Raji (cell line): ENCODE measurements around the gene CASP7.

ENCODE experiments used
- POLR2A ChIP-seq: IDR thresholded peaks from 2 replicates; pipeline ENCODE4 v1.6.1; 2011; ENCODE audit warnings: low read depth, low read length, control low read depth; ENCODE audit not compliant: insufficient read depth

Gene CASP7

DNA sequence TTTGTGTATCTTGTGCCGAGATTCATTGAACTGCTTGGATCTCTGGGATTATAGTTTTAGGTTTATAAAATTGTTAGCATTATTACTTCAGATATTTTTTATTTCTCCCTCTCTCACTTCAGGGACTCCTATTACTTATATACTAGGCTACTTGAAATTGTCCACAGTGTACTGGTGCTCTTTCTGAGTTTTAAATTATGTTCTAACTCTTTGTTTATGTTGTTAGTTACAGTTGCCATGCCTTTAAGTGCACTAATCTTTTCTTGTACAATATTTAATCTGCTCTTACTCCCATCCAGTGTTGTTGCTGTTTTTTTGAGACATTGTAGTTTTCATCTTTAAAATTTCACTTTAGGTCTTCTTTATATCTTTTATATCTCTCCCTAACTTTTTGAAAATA is 84.9 kb downstream of the CASP7 start:
- TF ChIP-seq POLR2A, result no peak

DNA sequence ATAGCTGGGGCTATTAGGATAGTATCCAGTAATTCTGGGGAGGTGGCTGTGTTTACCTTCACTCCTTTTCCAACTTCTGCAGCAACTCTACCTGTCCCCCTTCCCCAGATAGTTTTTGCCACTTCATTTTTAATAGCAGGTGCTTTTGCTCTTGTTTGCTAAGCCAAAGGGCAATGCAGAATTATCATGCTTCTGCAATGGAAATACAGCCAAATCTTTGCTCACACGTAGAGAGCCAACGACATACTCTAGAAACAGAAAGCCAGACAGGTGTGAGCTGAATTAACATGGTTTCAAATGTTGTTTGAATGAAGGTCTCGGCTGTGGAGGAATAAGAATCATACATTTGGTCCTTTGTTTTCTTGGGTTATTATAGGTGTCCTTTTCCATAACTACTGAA is 86.2 kb downstream of the CASP7 start:
- TF ChIP-seq POLR2A, result no peak

DNA sequence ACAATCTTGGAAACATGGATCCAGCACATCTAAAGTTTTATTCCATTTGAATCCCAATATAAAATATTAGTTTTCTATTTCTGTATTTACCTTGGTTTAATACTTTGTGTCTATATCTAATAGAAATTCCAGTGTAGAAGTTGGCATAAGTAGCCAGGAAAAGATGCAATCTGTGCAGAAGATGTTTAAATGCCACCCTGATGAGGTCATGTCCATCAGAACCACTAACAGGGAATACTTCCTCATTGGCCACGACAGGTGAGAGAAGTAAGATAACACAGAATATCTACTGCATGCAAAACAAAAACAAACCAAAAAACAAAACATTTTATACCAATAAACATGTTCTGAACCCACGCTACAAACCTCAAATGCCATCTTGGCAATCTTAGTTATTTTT is 87.5 kb downstream of the CASP7 start:
- no peak for TF ChIP-seq POLR2A

DNA sequence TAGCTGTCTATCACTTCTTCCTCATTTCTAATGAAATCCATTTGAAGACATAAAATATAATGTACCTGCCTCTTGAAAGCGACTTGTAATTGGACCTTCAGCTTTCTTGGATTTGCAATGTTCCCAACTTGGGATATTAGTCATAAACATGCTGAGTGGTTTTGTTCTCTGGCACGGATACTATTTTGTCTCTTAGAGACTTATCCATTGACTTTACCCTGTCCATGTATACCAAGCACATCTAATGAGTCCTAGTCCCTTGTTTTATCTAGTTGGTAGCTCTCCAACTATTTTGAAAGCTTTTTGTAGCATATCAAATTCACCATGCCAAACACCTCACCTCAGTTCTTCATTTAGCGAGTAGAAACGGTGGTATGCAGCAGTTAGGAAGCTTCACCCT is 90.6 kb downstream of the CASP7 start:
- TF ChIP-seq POLR2A, result no peak

DNA sequence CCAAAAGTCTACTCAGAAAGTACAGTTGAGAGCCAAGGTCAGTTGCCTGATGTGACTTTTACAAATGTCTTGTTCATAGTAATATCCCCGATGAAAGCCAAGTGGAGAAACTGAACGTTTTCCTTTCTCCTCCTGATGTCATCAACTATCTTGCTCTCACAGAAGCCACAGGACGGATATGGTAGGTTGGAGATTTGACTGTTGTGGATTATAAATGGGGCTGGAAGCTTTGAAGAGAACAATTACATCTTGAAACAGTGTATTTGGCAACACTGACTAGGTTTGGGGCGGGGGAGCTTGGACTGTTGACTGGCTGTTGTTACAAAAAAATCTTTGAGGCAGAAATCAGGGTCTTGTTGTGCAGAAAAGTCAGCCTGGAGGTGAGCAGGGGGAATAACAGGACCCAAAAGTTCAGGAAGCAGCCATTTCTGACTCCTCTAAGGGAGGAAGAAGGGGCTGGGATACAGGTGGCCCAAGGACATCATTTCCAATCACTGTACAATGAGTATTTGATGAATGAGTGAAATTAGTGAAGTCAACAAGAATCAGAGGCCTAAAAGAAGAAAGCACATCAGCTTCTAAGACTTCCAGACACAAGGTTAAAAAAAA is 96.1 kb downstream of the CASP7 start:
- no peak for TF ChIP-seq POLR2A

DNA sequence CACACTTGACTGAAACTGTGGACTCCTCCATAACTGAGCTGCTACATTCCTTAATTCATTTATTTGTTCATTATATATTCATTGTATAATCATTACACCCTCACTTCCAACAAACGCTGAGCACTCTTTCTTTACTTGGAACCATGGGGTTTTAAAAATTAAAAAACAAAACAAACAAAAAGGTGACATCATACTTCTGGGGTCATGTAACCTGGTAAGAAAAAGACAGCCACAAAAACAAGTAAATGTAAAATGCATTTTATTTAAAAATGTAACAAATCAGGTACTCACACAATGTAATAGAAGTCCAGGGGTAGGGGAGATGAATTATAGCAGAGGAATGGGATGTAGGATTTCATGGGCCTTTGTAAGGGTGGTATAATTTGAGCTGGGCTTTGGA is 96.8 kb downstream of the CASP7 start:
- no peak for TF ChIP-seq POLR2A
